Brain microvascular endothelial cell (primary cell): Measurements from ENCODE around the gene CD164L2.
"Not testable (repeated sequence)": the region's sequence is repeated elsewhere in the genome, so short reads cannot be mapped to it uniquely, and the experiment has no call there.

Experiments used
- DNase-seq: peaks from one replicate; pipeline ENCODE4 v3.0.0-alpha.2; 2020
- H3K27ac ChIP-seq: fragments of 250-450 bp; sonication (Bioruptor Pico); 2 replicates; pipeline ENCODE4 v1.5.1; 2020; ENCODE audit warnings: mild to moderate bottlenecking, moderate library complexity
- H3K27me3 ChIP-seq: fragments of 250-450 bp; sonication (Bioruptor Pico); replicated peaks from 2 replicates; pipeline ENCODE4 v1.5.1; 2020; ENCODE audit warnings: mild to moderate bottlenecking
- H3K36me3 ChIP-seq: fragments of 250-450 bp; sonication (Bioruptor Pico); replicated peaks from 2 replicates; pipeline ENCODE4 v1.5.1; 2020; ENCODE audit warnings: mild to moderate bottlenecking
- H3K4me3 ChIP-seq: 2 replicates; pipeline ENCODE4 v1.5.1; 2011; ENCODE audit warnings: low read depth, mild to moderate bottlenecking, control low read depth, low read length, moderate library complexity
- in situ Hi-C: cut with HindIII; loops from 2 replicates; pipeline ENCODE4 v1.10.0; 2017; ENCODE audit warnings: low sequenced_read_pairs, low pct_ligation_motif_present
- TF ChIP-seq, protein P1 (sequence below): IDR thresholded peaks from 2 replicates; pipeline ENCODE4 v1.5.1; 2011; ENCODE audit warnings: low read depth, mild to moderate bottlenecking, moderate library complexity, low read length, control low read depth, inconsistent platforms; ENCODE audit errors: missing control alignments

The CD164L2 gene

GRCh38 chr1:27409669-27410068, 26.5 kb upstream of the CD164L2 start:
- TF ChIP-seq, protein P1, sequence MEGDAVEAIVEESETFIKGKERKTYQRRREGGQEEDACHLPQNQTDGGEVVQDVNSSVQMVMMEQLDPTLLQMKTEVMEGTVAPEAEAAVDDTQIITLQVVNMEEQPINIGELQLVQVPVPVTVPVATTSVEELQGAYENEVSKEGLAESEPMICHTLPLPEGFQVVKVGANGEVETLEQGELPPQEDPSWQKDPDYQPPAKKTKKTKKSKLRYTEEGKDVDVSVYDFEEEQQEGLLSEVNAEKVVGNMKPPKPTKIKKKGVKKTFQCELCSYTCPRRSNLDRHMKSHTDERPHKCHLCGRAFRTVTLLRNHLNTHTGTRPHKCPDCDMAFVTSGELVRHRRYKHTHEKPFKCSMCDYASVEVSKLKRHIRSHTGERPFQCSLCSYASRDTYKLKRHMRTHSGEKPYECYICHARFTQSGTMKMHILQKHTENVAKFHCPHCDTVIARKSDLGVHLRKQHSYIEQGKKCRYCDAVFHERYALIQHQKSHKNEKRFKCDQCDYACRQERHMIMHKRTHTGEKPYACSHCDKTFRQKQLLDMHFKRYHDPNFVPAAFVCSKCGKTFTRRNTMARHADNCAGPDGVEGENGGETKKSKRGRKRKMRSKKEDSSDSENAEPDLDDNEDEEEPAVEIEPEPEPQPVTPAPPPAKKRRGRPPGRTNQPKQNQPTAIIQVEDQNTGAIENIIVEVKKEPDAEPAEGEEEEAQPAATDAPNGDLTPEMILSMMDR, result no peak
- H3K27ac ChIP-seq, result no peak overlapping the region
- no peak for DNase-seq
- H3K36me3 ChIP-seq, result peaks cover 65% of the 10 kb centered on the region
- in situ Hi-C loops, result loop anchor here (25.0 kb wide), 1 partner anchor 153 kb away; no protein-coding TSS in a partner anchor
- H3K27me3 ChIP-seq, result no peaks in the 10 kb centered on the region
- H3K4me3 ChIP-seq, result no peak overlapping the region

- no peaks in the 10 kb centered on the region for H3K27me3 ChIP-seq
- no peak overlapping the region for H3K4me3 ChIP-seq
- TF ChIP-seq, protein P1, result no peak
- no peak overlapping the region for H3K27ac ChIP-seq
- in situ Hi-C loops, result loop anchor here (25.0 kb wide), 1 partner anchor 154 kb away; no protein-coding TSS in a partner anchor
- no peak for DNase-seq
- H3K36me3 ChIP-seq, result peaks cover 49% of the 10 kb centered on the region
Measured at GRCh38 chr1:27408151-27408550, 25.0 kb upstream of the CD164L2 start.

DNA sequence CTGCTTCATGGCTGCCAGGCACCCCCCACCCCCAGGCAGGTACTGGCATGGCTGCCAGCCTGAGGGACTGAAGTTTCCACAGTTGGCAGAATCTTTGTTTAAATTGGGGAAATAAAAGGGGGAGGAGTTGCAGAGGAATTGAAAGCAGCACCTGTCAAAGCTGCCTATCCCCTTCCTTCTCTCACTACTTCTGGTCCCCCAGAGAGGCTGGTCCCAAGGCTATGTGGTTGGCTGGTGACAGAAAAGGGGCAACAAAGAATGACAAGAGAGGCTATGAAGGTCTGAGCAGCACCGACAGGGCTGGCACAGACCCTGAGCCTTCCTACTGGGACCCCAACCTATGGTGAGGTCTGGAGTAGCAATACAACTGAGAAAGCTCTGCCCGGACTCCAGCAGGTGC, 23.7 kb upstream of the CD164L2 start:
- not testable (repeated sequence) for H3K27me3 ChIP-seq, DNase-seq, H3K27ac ChIP-seq, H3K4me3 ChIP-seq
- peaks cover 37% of the 10 kb centered on the region for H3K36me3 ChIP-seq
- in situ Hi-C loops, result loop anchor here (25.0 kb wide), 1 partner anchor 156 kb away; no protein-coding TSS in a partner anchor

DNA sequence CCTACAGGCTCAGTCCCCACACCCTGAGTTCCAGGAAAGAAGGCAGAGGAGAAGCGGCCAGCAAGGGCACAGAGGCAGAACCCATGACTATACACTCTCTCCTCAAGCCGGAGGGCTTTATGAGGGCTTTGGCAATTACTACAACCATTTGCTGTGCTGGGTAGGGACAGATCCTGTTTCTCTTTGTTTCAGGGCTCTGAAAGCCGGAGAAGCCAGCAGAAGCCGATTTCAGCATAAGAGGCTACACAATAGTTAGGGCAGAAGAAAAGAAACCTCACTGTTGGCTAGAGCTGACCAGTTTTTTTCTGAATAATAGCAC, 23.2 kb upstream of the CD164L2 start:
- DNase-seq, result no peak
- Histone ChIP-seq H3K27me3 (no peaks in the 10 kb centered on the region), H3K27ac (no peak overlapping the region), H3K36me3 (peaks cover 33% of the 10 kb centered on the region), H3K4me3 (no peak overlapping the region)
- TF ChIP-seq, protein P1, result no peak
- in situ Hi-C loops, result loop anchor here (25.0 kb wide), 1 partner anchor 156 kb away; no protein-coding TSS in a partner anchor

GRCh38 chr1:27405598-27406361, 22.6 kb upstream of the CD164L2 start:
- H3K27ac ChIP-seq, H3K27me3 ChIP-seq, H3K4me3 ChIP-seq, DNase-seq: not testable (repeated sequence)
- peaks cover 29% of the 10 kb centered on the region for H3K36me3 ChIP-seq
- in situ Hi-C loops, result loop anchor here (25.0 kb wide), 1 partner anchor 157 kb away; no protein-coding TSS in a partner anchor

DNA sequence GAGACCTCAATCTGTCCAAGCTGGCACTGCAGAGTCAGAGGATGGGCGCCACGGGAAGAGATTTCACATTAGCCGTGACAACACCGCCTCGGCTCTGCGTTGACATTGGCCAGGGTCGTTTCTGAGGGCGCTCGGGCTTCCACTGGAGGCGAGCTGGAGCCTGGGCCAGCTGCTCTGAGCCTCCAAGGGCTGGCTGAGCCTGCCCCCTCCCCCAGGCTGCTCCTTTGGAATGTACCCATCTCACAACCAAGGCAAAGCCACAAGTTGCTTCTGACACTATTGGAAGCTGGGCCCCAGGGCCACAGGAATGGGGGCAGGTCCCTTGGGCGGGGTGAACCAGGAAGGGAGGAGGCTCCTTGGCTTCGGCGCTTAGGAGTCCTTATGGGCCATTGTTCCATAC, 21.9 kb upstream of the CD164L2 start:
- peak; percentile 42 for DNase-seq
- no peak overlapping the region for H3K27ac ChIP-seq
- in situ Hi-C loops, result loop anchor here (25.0 kb wide), 1 partner anchor 157 kb away; no protein-coding TSS in a partner anchor
- TF ChIP-seq, protein P1, result peak; percentile 15
- H3K27me3 ChIP-seq, result no peaks in the 10 kb centered on the region
- no peak overlapping the region for H3K4me3 ChIP-seq
- H3K36me3 ChIP-seq, result peaks cover 22% of the 10 kb centered on the region
